SK-N-SH treated with all-trans-retinoic acid at 6 μM for 48 hours (cell line): Measurements from ENCODE around the gene RBPJ.

Experiments used
- ATAC-seq: fragments of 200-7000 bp; cut with Tn5 transposase; 3 replicates; pipeline ENCODE4 v1.9.1; 2020; ENCODE audit warnings: mild to moderate bottlenecking, moderate library complexity
- ARNTL ChIP-seq: fragments of 450-650 bp; formaldehyde crosslinking; IDR thresholded peaks from 2 replicates; pipeline ENCODE4 v1.5.0; 2020; ENCODE audit warnings: low read depth, mild to moderate bottlenecking, moderate library complexity, borderline replicate concordance
- BACH2 ChIP-seq: fragments of 250-450 bp; sonication (Bioruptor Pico); IDR thresholded peaks from 2 replicates; pipeline ENCODE4 v1.9.0; 2021; ENCODE audit warnings: mild to moderate bottlenecking, borderline replicate concordance
- CREB5 ChIP-seq: fragments of 250-450 bp; sonication (Bioruptor Pico); IDR thresholded peaks from 2 replicates; pipeline ENCODE4 v1.5.1; 2020; ENCODE audit warnings: low read depth, mild to moderate bottlenecking, moderate library complexity
- CSDC2 ChIP-seq: fragments of 250-450 bp; sonication (Bioruptor Pico); IDR thresholded peaks from 2 replicates; pipeline ENCODE4 v1.5.0; 2020; ENCODE audit warnings: mild to moderate bottlenecking, moderate library complexity
- CSRNP3 ChIP-seq: fragments of 250-450 bp; sonication (Bioruptor Pico); IDR thresholded peaks from 2 replicates; pipeline ENCODE4 v1.5.1; 2021; ENCODE audit warnings: mild to moderate bottlenecking, moderate library complexity
- ESRRG ChIP-seq: fragments of 250-450 bp; sonication (Bioruptor Pico); IDR thresholded peaks from 2 replicates; pipeline ENCODE4 v1.6.1; 2021; ENCODE audit warnings: mild to moderate bottlenecking
- GLIS3 ChIP-seq: fragments of 250-450 bp; sonication (Bioruptor Pico); IDR thresholded peaks from 2 replicates; pipeline ENCODE4 v1.5.0; 2020; ENCODE audit warnings: mild to moderate bottlenecking, moderate library complexity
- ISL1 ChIP-seq: fragments of 250-450 bp; sonication (Bioruptor Pico); IDR thresholded peaks from 2 replicates; pipeline ENCODE4 v2.1.2; 2022; ENCODE audit warnings: mild to moderate bottlenecking, moderate library complexity
- OSR1 ChIP-seq: fragments of 250-450 bp; sonication (Bioruptor Pico); IDR thresholded peaks from 2 replicates; pipeline ENCODE4 v1.8.0; 2022; ENCODE audit warnings: moderate library complexity, mild to moderate bottlenecking, inconsistent platforms
- PATZ1 ChIP-seq: fragments of 250-450 bp; sonication (Bioruptor Pico); IDR thresholded peaks from 2 replicates; pipeline ENCODE4 v1.8.0; 2020; ENCODE audit warnings: mild to moderate bottlenecking, moderate library complexity, borderline replicate concordance
- POU6F1 ChIP-seq: fragments of 250-450 bp; sonication (Bioruptor Pico); IDR thresholded peaks from 2 replicates; pipeline ENCODE4 v1.8.0; 2021; ENCODE audit warnings: low read depth, mild to moderate bottlenecking, moderate library complexity, borderline replicate concordance
- PPARA ChIP-seq: fragments of 250-450 bp; sonication (Bioruptor Pico); IDR thresholded peaks from 2 replicates; pipeline ENCODE4 v1.5.0; 2020; ENCODE audit warnings: mild to moderate bottlenecking, borderline replicate concordance
- RARB ChIP-seq: fragments of 250-450 bp; sonication (Bioruptor Pico); IDR thresholded peaks from 2 replicates; pipeline ENCODE4 v1.8.0; 2021; ENCODE audit warnings: mild to moderate bottlenecking, moderate library complexity
- SNAI2 ChIP-seq: fragments of 250-450 bp; sonication (Bioruptor Pico); IDR thresholded peaks from 2 replicates; pipeline ENCODE4 v1.5.0; 2020; ENCODE audit warnings: mild to moderate bottlenecking, moderate library complexity
- TCF4 ChIP-seq: fragments of 250-450 bp; sonication (Bioruptor Pico); IDR thresholded peaks from 2 replicates; pipeline ENCODE4 v1.8.0; 2021; ENCODE audit warnings: mild to moderate bottlenecking, moderate library complexity, borderline replicate concordance
- TOX ChIP-seq: fragments of 250-450 bp; sonication (Bioruptor Pico); IDR thresholded peaks from 2 replicates; pipeline ENCODE4 v1.8.0; 2021; ENCODE audit warnings: mild to moderate bottlenecking, moderate library complexity, borderline replicate concordance
- TSHZ2 ChIP-seq: fragments of 250-450 bp; sonication (Bioruptor Pico); IDR thresholded peaks from 2 replicates; pipeline ENCODE4 v1.5.0; 2020; ENCODE audit warnings: mild to moderate bottlenecking, moderate library complexity
- ZFP3 ChIP-seq: fragments of 250-450 bp; sonication (Bioruptor Pico); IDR thresholded peaks from 2 replicates; pipeline ENCODE4 v1.5.0; 2020; ENCODE audit warnings: mild to moderate bottlenecking, moderate library complexity
- ZFP30 ChIP-seq: fragments of 450-650 bp; formaldehyde crosslinking; IDR thresholded peaks from 2 replicates; pipeline ENCODE4 v1.5.0; 2022; ENCODE audit warnings: mild to moderate bottlenecking, moderate library complexity
- ZNF565 ChIP-seq: fragments of 450-650 bp; formaldehyde crosslinking; conservative IDR thresholded peaks from 2 replicates; pipeline ENCODE4 v1.5.0; 2020; ENCODE audit warnings: low read depth, mild to moderate bottlenecking, moderate library complexity
- ZNF70 ChIP-seq: fragments of 450-650 bp; formaldehyde crosslinking; IDR thresholded peaks from 2 replicates; pipeline ENCODE4 v1.5.0; 2020; ENCODE audit warnings: mild to moderate bottlenecking, moderate library complexity
- ZNF8 ChIP-seq: fragments of 450-650 bp; formaldehyde crosslinking; IDR thresholded peaks from 2 replicates; pipeline ENCODE4 v1.5.0; 2020; ENCODE audit warnings: mild to moderate bottlenecking, moderate library complexity

RBPJ gene

GRCh38 chr4:26455571-26455970 is 134.8 kb downstream of the RBPJ start:
- TF ChIP-seq ESRRG (CRISPR knock-in tag) (no peak), SNAI2 (CRISPR knock-in tag) (no peak), RARB (no peak), ZNF70 (CRISPR knock-in tag) (no peak), TOX (CRISPR knock-in tag) (no peak), ISL1 (CRISPR knock-in tag) (no peak)
- ATAC-seq: no peak

- no peak for TF ChIP-seq ZNF8 (CRISPR knock-in tag)
- TF ChIP-seq BACH2 (CRISPR knock-in tag): no peak
- TF ChIP-seq RARB: no peak
- no peak for TF ChIP-seq ZNF70 (CRISPR knock-in tag)
- no peak for TF ChIP-seq ARNTL (CRISPR knock-in tag)
- no peak for TF ChIP-seq CSDC2
- ATAC-seq: no peak
These were observed 136.6 kb downstream of the RBPJ start for GRCh38 chr4:26457412-26457811.

GRCh38 chr4:26458157-26458561 is 137.3 kb downstream of the RBPJ start:
- ATAC-seq: no peak
- TF ChIP-seq PPARA (CRISPR knock-in tag) (no peak), BACH2 (CRISPR knock-in tag) (no peak), SNAI2 (CRISPR knock-in tag) (no peak), ZFP3 (CRISPR knock-in tag) (no peak), RARB (no peak), CREB5 (CRISPR knock-in tag) (no peak), CSRNP3 (CRISPR knock-in tag) (no peak), TSHZ2 (CRISPR knock-in tag) (no peak), ISL1 (CRISPR knock-in tag) (no peak), ZNF8 (CRISPR knock-in tag) (no peak), CSDC2 (no peak), TCF4 (CRISPR knock-in tag) (no peak), POU6F1 (CRISPR knock-in tag) (no peak), TOX (CRISPR knock-in tag) (no peak), ZFP30 (CRISPR knock-in tag) (no peak), PATZ1 (CRISPR knock-in tag) (no peak), ESRRG (CRISPR knock-in tag) (no peak), GLIS3 (CRISPR knock-in tag) (no peak), ZNF565 (CRISPR knock-in tag) (no peak), OSR1 (no peak)
